H1 (cell line): ENCODE measurements around the gene CLMP. TPM values are rescaled to one million over a fixed set of nuclear protein-coding genes. Genes with fewer than 3 reads are reported as not detected.

Experiments used
- BACH1 ChIP-seq: IDR thresholded peaks from 2 replicates; pipeline ENCODE4 v1.6.1; 2012; ENCODE audit warnings: low read length, improper control_type of control experiment
- MAX ChIP-seq: IDR thresholded peaks from 2 replicates; pipeline ENCODE4 v1.6.1; 2012; ENCODE audit warnings: inconsistent platforms
- NANOG ChIP-seq: IDR thresholded peaks from 2 replicates; pipeline ENCODE4 v1.6.1; 2011; ENCODE audit warnings: low read length, low read depth, mild to moderate bottlenecking, inconsistent platforms; ENCODE audit not compliant: insufficient read depth, poor library complexity, severe bottlenecking
- SIN3A ChIP-seq, 2 experiments: IDR thresholded peaks in 1 of 2; conservative IDR thresholded peaks in 1 of 2; 2 replicates each; pipeline ENCODE4 v1.6.1; 2011 to 2012; ENCODE audit warnings: low read length in 2 of 2, improper control_type of control experiment in 1 of 2, low read depth in 1 of 2, mild to moderate bottlenecking in 1 of 2
- TAF7 ChIP-seq: optimal IDR thresholded peaks from 2 replicates; pipeline ENCODE3; 2011; ENCODE audit warnings: low read depth, mild to moderate bottlenecking, inconsistent platforms, low read length, moderate library complexity, borderline replicate concordance
- USF2 ChIP-seq: IDR thresholded peaks from 2 replicates; pipeline ENCODE4 v1.6.1; 2011; ENCODE audit warnings: low read length, improper control_type of control experiment
- polyA plus RNA-seq, 7 experiments: library from polyadenylated mRNA; depleted of rRNA in 3 of 7; stranded (reverse) in 5 of 7; unstranded in 2 of 7; fragments of >200 nt in 5 of 7; fragments of 200-250 nt in 2 of 7; gene quantifications; 1 replicate in 5 of 7; 2 replicates in 1 of 7; 4 replicates in 1 of 7; pipeline versions ENCODE4 v1.2.1 to v1.2.3, GENCODE V29; 2011 to 2013; ENCODE audit warnings: missing spikeins in 2 of 7, mixed read lengths in 2 of 7
- total RNA-seq: library from RNA; stranded (reverse); fragmentation: NEBNext Ultra II Directional; extraction: Animal tissue kit (Norgen Biotek cat#: 25700); gene quantifications from 2 replicates; pipeline ENCODE4 v1.2.1, GENCODE V29; 2021

CLMP gene
- total and polyA plus RNA-seq, 2 of the 8 experiments (the other 6 are each of a cell fraction or from before 2014, with no cell fraction given), result 9.9 to 24.1 TPM

GRCh38 chr11:123100379-123101085 lies 94.5 kb downstream of the CLMP start (continued):
- no peak for TF ChIP-seq MAX
- TF ChIP-seq SIN3A (conservative IDR thresholded peaks at IDR 0.05 in 1 of 2, IDR thresholded peaks at IDR 0.05 in 1 of 2; ENCODE audit: low read depth in 1 of 2, low read length in 2 of 2), result no peak
- no peak for TF ChIP-seq BACH1
- no peak for TF ChIP-seq NANOG
- TF ChIP-seq TAF7, result no peak
- TF ChIP-seq USF2, result no peak
